Omental fat pad (tissue), 4 donors: ENCODE data around the gene DSEL. TPM values are rescaled to one million over a fixed set of nuclear protein-coding genes. Genes with fewer than 3 reads are reported as not detected.
A peak's percentile ranks its signal among the peaks of the same experiment; 100 is the strongest.

ENCODE experiments used
- ATAC-seq: fragments of 150-250 bp; one replicate; pipeline ENCODE4 v1.9.1; 2016; ENCODE audit warnings: mild to moderate bottlenecking, moderate library complexity; ENCODE audit not compliant: low FRiP score
- DNase-seq: peaks from one replicate; pipeline ENCODE4 v3.0.0-alpha.2; 2019; ENCODE audit warnings: low spot score
- CTCF ChIP-seq, 3 donors: fragments of 450-650 bp; IDR thresholded peaks; one replicate each; pipeline ENCODE4 v1.5.1; 2016 to 2017; ENCODE audit warnings: antibody characterized with exemption in 3 of 3, mild to moderate bottlenecking in 3 of 3, moderate library complexity in 2 of 3
- total RNA-seq, 4 donors: library from RNA; depleted of rRNA; stranded (reverse); fragments of >200 nt; gene quantifications; one replicate each; pipeline ENCODE4 v1.1.0, GENCODE V29; 2016

The DSEL gene
- total RNA-seq: 10 to 100 TPM; 13.1 to 28.7 (median 22.4) TPM

GRCh38 chr18:67516539-67517443 lies at the start of gene DSEL:
Gene DSEL, minus strand, starts transcription at chr18:67516720. Its CDS starts 2,112 bp downstream, at chr18:67514608.
- DNase-seq: peak; percentile 88
- TF ChIP-seq CTCF (IDR thresholded peaks at IDR 0.05): no peak
- peak; percentile 99 for ATAC-seq

- no peak for TF ChIP-seq CTCF (IDR thresholded peaks at IDR 0.05)
- DNase-seq (no peak), ATAC-seq (no peak)
Measured at GRCh38 chr18:67553437-67553836, 36.9 kb upstream of the DSEL start.

- TF ChIP-seq CTCF (IDR thresholded peaks at IDR 0.05): no peak
- ATAC-seq (no peak), DNase-seq (no peak)
Measured at GRCh38 chr18:67550872-67551520, 34.5 kb upstream of the DSEL start.

GRCh38 chr18:67549946-67550345 lies 33.4 kb upstream of the DSEL start:
- ATAC-seq (no peak), DNase-seq (no peak)
- TF ChIP-seq CTCF (IDR thresholded peaks at IDR 0.05): no peak

- DNase-seq: no peak
- no peak for TF ChIP-seq CTCF (IDR thresholded peaks at IDR 0.05)
- ATAC-seq: no peak
Measured at GRCh38 chr18:67545681-67546080, 29.2 kb upstream of the DSEL start.

GRCh38 chr18:67540559-67540958 lies 24.0 kb upstream of the DSEL start:
- TF ChIP-seq CTCF (IDR thresholded peaks at IDR 0.05): no peak
- no peak for ATAC-seq

More at GRCh38 chr18:67540559-67540958, 24.0 kb upstream of the DSEL start:
- no peak for DNase-seq
